ENCODE data around the gene LTBP1. TPM values are rescaled to one million over a fixed set of nuclear protein-coding genes. Genes with fewer than 3 reads are reported as not detected.

Gene LTBP1
- total RNA-seq, 4 donors from 2014 or later, result 8.7 to 18.7 (median 13.0) TPM

- Histone ChIP-seq H3K4me3 (no peak overlapping the region), H3K27ac (peak overlapping the region; percentile 86), H3K9me3 (no peaks in the 10 kb centered on the region), H3K36me3 (no peaks in the 10 kb centered on the region), H3K27me3 (no peaks in the 10 kb centered on the region), H3K4me1 (peaks cover 20% of the 10 kb centered on the region)
- TF ChIP-seq POLR2AphosphoS5 (IDR thresholded peaks at IDR 0.05) (peak in 1 of 3 donors; percentile 21), POLR2A (IDR thresholded peaks at IDR 0.05) (no peak)
- peak in 1 of 2 donors; percentile 81 for DNase-seq (ENCODE audit: low spot score in 2 of 2)
- WGBS, result 37% methylated on average over 10 of the region's 10 CpGs
Measured at GRCh38 chr2:33069894-33070651, 123.3 kb downstream of the LTBP1 start.

GRCh38 chr2:33071591-33071990 is 124.8 kb downstream of the LTBP1 start:
- 51% methylated on average over 5 of the region's 5 CpGs for WGBS
- H3K27ac ChIP-seq, result no peak overlapping the region

GRCh38 chr2:33072614-33073013 is 125.9 kb downstream of the LTBP1 start:
- Histone ChIP-seq H3K4me1 (peaks cover 20% of the 10 kb centered on the region), H3K27me3 (no peaks in the 10 kb centered on the region), H3K27ac (no peak overlapping the region), H3K36me3 (no peaks in the 10 kb centered on the region), H3K4me3 (no peak overlapping the region), H3K9me3 (no peaks in the 10 kb centered on the region)
- TF ChIP-seq CTCF (IDR thresholded peaks at IDR 0.05) (no peak), POLR2A (IDR thresholded peaks at IDR 0.05) (no peak), EP300 (IDR thresholded peaks at IDR 0.05) (no peak), POLR2AphosphoS5 (IDR thresholded peaks at IDR 0.05) (no peak)
- 82% methylated on average over 6 of the region's 6 CpGs for WGBS
- DNase-seq (ENCODE audit: low spot score in 2 of 2), result no peak

More at GRCh38 chr2:33071591-33071990, 124.8 kb downstream of the LTBP1 start:
- Histone ChIP-seq H3K36me3 (no peaks in the 10 kb centered on the region), H3K4me1 (peaks cover 20% of the 10 kb centered on the region), H3K4me3 (no peak overlapping the region), H3K27me3 (no peaks in the 10 kb centered on the region), H3K9me3 (no peaks in the 10 kb centered on the region)
- no peak for DNase-seq (ENCODE audit: low spot score in 2 of 2)
- TF ChIP-seq POLR2AphosphoS5 (IDR thresholded peaks at IDR 0.05) (no peak), POLR2A (IDR thresholded peaks at IDR 0.05) (no peak), CTCF (IDR thresholded peaks at IDR 0.05) (no peak), EP300 (IDR thresholded peaks at IDR 0.05) (no peak)

GRCh38 chr2:33073018-33073417 is 126.3 kb downstream of the LTBP1 start:
- Histone ChIP-seq H3K9me3 (no peaks in the 10 kb centered on the region), H3K4me3 (no peak overlapping the region), H3K4me1 (peaks cover 20% of the 10 kb centered on the region), H3K27me3 (no peaks in the 10 kb centered on the region), H3K27ac (no peak overlapping the region), H3K36me3 (no peaks in the 10 kb centered on the region)
- WGBS, result 90% methylated on average over 4 of the region's 4 CpGs
- no peak for TF ChIP-seq POLR2AphosphoS5 (IDR thresholded peaks at IDR 0.05)
- no peak for TF ChIP-seq CTCF (IDR thresholded peaks at IDR 0.05)
- no peak for TF ChIP-seq EP300 (IDR thresholded peaks at IDR 0.05)
- no peak for TF ChIP-seq POLR2A (IDR thresholded peaks at IDR 0.05)
- DNase-seq (ENCODE audit: low spot score in 2 of 2), result no peak

- 96% methylated on average over 6 of the region's 6 CpGs for WGBS
- DNase-seq (ENCODE audit: low spot score in 2 of 2), result no peak
- TF ChIP-seq CTCF (IDR thresholded peaks at IDR 0.05), result no peak
- no peak for TF ChIP-seq EP300 (IDR thresholded peaks at IDR 0.05)
- no peak for TF ChIP-seq POLR2AphosphoS5 (IDR thresholded peaks at IDR 0.05)
- no peak for TF ChIP-seq POLR2A (IDR thresholded peaks at IDR 0.05)
- H3K4me3 ChIP-seq, result no peak overlapping the region
- H3K9me3 ChIP-seq, result no peaks in the 10 kb centered on the region
- no peaks in the 10 kb centered on the region for H3K27me3 ChIP-seq
- no peaks in the 10 kb centered on the region for H3K36me3 ChIP-seq
- H3K4me1 ChIP-seq, result peaks cover 17% of the 10 kb centered on the region
- no peak overlapping the region for H3K27ac ChIP-seq
Measured at GRCh38 chr2:33074197-33074596, 127.4 kb downstream of the LTBP1 start.

Data from suprapubic skin (tissue), 4 donors.